AG04450 (cell line): Measurements from ENCODE around the gene KCNIP4. TPM values are rescaled to one million over a fixed set of nuclear protein-coding genes. Genes with fewer than 3 reads are reported as not detected.

Experiments used
- CTCF ChIA-PET: fragments of 300-600, 350-600 bp; formaldehyde crosslinking; extraction: SDS; loops from one replicate; lab custom pipeline; 2022; ENCODE audit warnings: antibody characterized with exemption, inconsistent platforms; lab: Charles Lee
- POLR2A ChIA-PET: fragments of 350-600 bp; formaldehyde crosslinking; extraction: SDS; loops from one replicate; lab custom pipeline; 2021; ENCODE audit warnings: antibody characterized with exemption, inconsistent platforms; lab: Yijun Ruan, JAX
- DNase-seq: peaks from one replicate; pipeline ENCODE4 v3.0.0-alpha.2; 2011; ENCODE audit warnings: low read depth, low spot score
- H3K27ac ChIP-seq: one replicate; pipeline ENCODE4 v1.5.1; 2012; ENCODE audit warnings: low read depth, low read length, control low read depth
- H3K27me3 ChIP-seq: one replicate; pipeline ENCODE4 v1.6.0; 2012; ENCODE audit warnings: low read length; ENCODE audit not compliant: control insufficient read depth, insufficient read depth
- H3K4me3 ChIP-seq: 2 replicates; pipeline ENCODE4 v1.5.1; 2011; ENCODE audit warnings: mild to moderate bottlenecking, low read depth, low read length, control low read depth
- H3K9me3 ChIP-seq: 2 replicates; pipeline ENCODE4 v1.5.1; 2012; ENCODE audit warnings: low read length; ENCODE audit not compliant: control insufficient read depth, insufficient read depth
- CTCF ChIP-seq: IDR thresholded peaks from 2 replicates; pipeline ENCODE4 v1.5.1; 2011; ENCODE audit warnings: low read depth, low read length, control low read depth, inconsistent platforms
- polyA plus RNA-seq: library from polyadenylated mRNA; depleted of rRNA; stranded (reverse); fragments of >200 nt; gene quantifications from 2 replicates; pipeline ENCODE4 v1.2.3, GENCODE V29; 2011

Gene KCNIP4
- polyA plus RNA-seq, 1 experiment: not detected

DNA sequence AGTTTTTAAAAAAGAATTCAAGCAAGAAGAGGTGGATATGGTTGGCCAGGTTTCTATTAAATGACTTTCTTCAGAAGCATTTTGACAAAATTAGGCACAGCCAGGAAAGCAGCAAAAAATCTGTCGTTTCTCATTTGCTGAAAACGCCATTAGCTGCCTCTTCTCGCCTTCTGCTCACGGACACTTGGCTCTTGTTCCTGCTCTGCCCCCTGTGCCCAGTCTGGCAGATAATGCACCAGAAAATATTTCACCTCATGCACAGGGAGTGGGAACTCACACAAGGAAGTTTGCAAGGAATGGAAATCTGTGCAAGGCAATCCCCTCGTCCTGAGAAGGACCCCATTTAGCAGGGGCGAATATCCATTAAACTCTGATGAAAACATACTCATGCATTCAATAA is 988.3 kb downstream of the KCNIP4 start:
- POLR2A ChIA-PET: no interaction called here
- no peak for TF ChIP-seq CTCF
- Histone ChIP-seq H3K27ac (no peak overlapping the region), H3K27me3 (no peaks in the 10 kb centered on the region), H3K4me3 (no peak overlapping the region), H3K9me3 (peaks cover 6% of the 10 kb centered on the region; the same call in 1 of the 2 replicates)
- CTCF ChIA-PET: no interaction called here
- no peak for DNase-seq

GRCh38 chr4:20954541-20954940 is 994.0 kb downstream of the KCNIP4 start:
- Histone ChIP-seq H3K9me3 (peaks cover 6% of the 10 kb centered on the region; the same call in 1 of the 2 replicates), H3K27ac (no peak overlapping the region), H3K4me3 (no peak overlapping the region), H3K27me3 (no peaks in the 10 kb centered on the region)
- POLR2A ChIA-PET: no interaction called here
- TF ChIP-seq CTCF: no peak
- no peak for DNase-seq
- CTCF ChIA-PET: no interaction called here

- TF ChIP-seq CTCF: no peak
- Histone ChIP-seq H3K4me3 (no peak overlapping the region), H3K27ac (no peak overlapping the region), H3K9me3 (peaks cover 6% of the 10 kb centered on the region; the same call in 1 of the 2 replicates), H3K27me3 (no peaks in the 10 kb centered on the region)
- DNase-seq: no peak
- POLR2A ChIA-PET: no interaction called here
- CTCF ChIA-PET: no interaction called here
Observed at GRCh38 chr4:20944961-20945360, 1003.6 kb downstream of the KCNIP4 start.

DNA sequence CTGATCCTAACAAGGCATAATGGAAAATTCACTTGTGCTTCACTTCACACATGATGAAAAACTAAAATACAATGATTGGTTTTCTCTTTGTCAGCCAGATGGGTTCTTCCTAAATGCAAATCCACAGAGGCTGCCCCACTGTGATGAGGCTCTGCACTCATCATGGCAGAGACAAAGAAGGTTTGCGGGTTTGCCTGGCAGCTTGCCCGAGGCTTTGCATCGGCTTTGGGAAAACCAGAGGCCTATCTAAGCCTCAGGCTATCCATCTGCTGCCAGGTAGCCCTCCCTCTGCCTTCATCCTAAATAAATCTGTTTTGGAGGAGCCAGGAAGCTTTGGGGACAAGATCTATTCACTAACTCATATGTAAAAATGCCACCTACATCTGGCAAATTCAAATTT is 1004.1 kb downstream of the KCNIP4 start:
- CTCF ChIA-PET: no interaction called here
- Histone ChIP-seq H3K27ac (no peak overlapping the region), H3K4me3 (no peak overlapping the region), H3K27me3 (no peaks in the 10 kb centered on the region), H3K9me3 (peaks cover 7% of the 10 kb centered on the region; the same call in 1 of the 2 replicates)
- DNase-seq: no peak
- POLR2A ChIA-PET: no interaction called here
- TF ChIP-seq CTCF: no peak

DNA sequence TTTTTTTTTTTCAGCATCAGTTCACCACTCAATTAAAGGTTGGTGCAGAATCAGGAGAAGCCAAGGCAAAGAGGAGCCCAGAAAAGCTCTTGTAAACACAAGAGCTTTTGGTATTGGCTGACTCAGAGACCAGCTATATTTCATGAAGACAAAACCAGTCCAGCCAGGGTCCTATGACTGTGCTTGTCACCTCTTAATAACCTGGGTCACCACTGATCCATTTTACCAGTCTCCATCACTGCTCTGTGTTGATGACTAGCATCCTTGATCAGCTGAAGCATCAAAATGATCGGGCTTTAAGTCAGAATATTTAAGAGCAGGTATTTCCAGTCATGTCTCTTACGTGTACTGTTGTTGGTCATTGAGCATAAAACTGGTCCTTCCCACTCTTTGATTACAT is 1010.4 kb downstream of the KCNIP4 start:
- CTCF ChIA-PET: no interaction called here
- Histone ChIP-seq H3K4me3 (no peak overlapping the region), H3K27me3 (no peaks in the 10 kb centered on the region), H3K27ac (no peak overlapping the region), H3K9me3 (peaks cover 3% of the 10 kb centered on the region; the same call in 1 of the 2 replicates)
- DNase-seq: no peak
- POLR2A ChIA-PET: no interaction called here
- no peak for TF ChIP-seq CTCF
